HG02610 (cell line): Measurements from ENCODE around the gene PDF.

ENCODE experiments used
- ATAC-seq: cut with Tn5 transposase; IDR thresholded peaks from one replicate; pipeline ENCODE4 v1.9.1; 2021; ENCODE audit warnings: mild to moderate bottlenecking, moderate library complexity; ENCODE audit not compliant: unreplicated experiment

PDF gene

DNA sequence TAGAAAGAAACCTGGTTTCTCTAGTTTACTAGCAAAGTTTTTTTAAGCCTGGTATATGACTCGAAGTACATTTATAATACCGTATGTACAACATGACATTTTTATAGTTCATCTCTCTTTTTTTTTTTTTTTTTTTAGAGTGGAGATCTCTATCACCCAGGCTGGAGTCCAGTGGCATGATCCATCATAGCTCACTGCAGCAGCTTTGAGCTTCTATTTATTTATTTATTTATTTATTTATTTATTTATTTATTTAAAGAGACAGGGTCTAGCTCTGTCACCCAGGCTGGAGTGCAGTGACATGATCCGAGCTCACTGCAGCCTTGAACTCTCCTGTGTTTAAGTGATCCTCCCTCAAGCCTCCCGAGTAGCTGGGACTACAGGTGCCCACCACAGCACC, 45.1 kb downstream of the PDF start:
- ATAC-seq, result no peak

DNA sequence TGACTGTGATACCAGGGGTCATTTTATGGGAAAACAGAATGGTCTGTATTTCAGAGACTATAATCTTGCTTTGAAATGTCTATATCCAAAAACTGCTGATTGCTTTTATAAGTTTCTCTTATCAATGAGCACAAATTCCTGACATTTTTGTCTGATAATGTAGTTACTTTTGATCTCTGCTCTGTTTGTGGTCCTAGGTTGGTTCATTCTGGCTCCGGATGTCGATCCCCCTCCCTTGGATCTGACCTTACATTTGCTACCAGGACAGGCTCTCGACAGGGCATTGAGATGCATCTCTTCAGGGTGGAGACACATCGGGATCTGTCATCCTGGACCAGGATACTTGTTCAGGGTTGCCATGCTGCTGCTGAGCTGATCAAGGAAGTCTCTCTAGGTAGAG, 46.5 kb downstream of the PDF start:
- no peak for ATAC-seq

DNA sequence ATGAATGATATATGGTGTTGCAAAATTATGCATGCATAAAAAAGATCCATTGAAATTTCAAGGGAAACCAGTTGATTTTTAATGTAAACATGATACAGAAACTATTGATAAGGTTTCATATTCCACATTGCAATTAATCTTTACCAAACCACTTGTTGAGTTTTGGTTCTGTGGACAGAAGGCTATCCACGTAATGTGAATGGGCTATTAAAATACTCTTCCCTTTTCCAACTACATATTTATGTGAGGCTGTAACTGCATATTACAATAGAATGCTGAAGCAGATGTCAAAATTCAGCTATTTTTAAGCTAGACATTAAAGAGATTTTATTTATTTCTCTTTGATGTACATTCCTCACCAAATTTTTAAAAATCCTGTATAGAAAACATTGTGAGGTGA, 53.0 kb downstream of the PDF start:
- no peak for ATAC-seq
